ENCODE data around the gene RHOC. TPM values are rescaled to one million over a fixed set of nuclear protein-coding genes. Genes with fewer than 3 reads are reported as not detected.
A peak's percentile ranks its signal among the peaks of the same experiment; 100 is the strongest.

RHOC gene
- total RNA-seq (2014; rRNA removed; shearing (Covaris generic)) (23.1 and 34.9 TPM in 2 replicates), total RNA-seq (2022) (43.3 and 46.2 TPM in 2 replicates), Bru-seq, nascent RNA (percentile 43 among the genes with signal in this experiment), BruChase-seq, experiment 1, labeled RNA remaining after a 6-hour chase (percentile 53 among the genes with signal in this experiment), BruChase-seq, experiment 2, labeled RNA remaining after a 2-hour chase (percentile 49 among the genes with signal in this experiment)
- long read RNA-seq, transcript RHOC-208 (5 exons, 1,355 nt), result major isoform, 6 of 25 reads
- long read RNA-seq, partial matches to known transcripts, result 13 of 25 reads
- long read RNA-seq, other reads (novel, unspliced or antisense), result 1 of 25 reads

GRCh38 chr1:112706505-112707220, at the start of gene RHOC:
TSS of gene RHOC (minus strand) at chr1:112707127. CDS start at chr1:112703799, 3,328 bp downstream.
- CTCF ChIA-PET (ENCODE audit: unreplicated experiment), result no interaction called here

GRCh38 chr1:112754116-112754628, 47.2 kb upstream of the RHOC start:
- no peaks in the 10 kb centered on the region for H3K4me1 ChIP-seq (ENCODE audit: insufficient read depth, low read length, poor library complexity, severe bottlenecking)
- H3K9me3 ChIP-seq (ENCODE audit: low read length), result no peaks in the 10 kb centered on the region
- no TSS peak for BruUV-seq (replicated peaks)
- no peaks in the 10 kb centered on the region for H3K79me2 ChIP-seq (ENCODE audit: insufficient read depth, low read depth, low read length)
- CTCF ChIA-PET (ENCODE audit: unreplicated experiment), result no interaction called here
- intact Hi-C loops (cut with micrococcal nuclease; ENCODE audit: unreplicated experiment), result no loop called here
- POLR2A ChIA-PET, result interaction anchor here (0.6 to 0.7 kb wide), 2 partner anchors 28 to 49 kb away, joined by 3 read pairs; no protein-coding TSS in a partner anchor
- H3K4me2 ChIP-seq (ENCODE audit: low read length), result no peak overlapping the region
- no peaks in the 10 kb centered on the region for H3K9me2 ChIP-seq (ENCODE audit: insufficient read depth, low read length)
- TF ChIP-seq EZH2phosphoT487 (IDR thresholded peaks at IDR 0.05; ENCODE audit: borderline replicate concordance, low read depth, low read length), result no peak
- TF ChIP-seq CTCF (conservative IDR thresholded peaks at IDR 0.05; ENCODE audit: low read length), result no peak
- H3K4me3 ChIP-seq (ENCODE audit: low read depth, low read length, poor library complexity, severe bottlenecking), result no peak overlapping the region
- no peak for DNase-seq (ENCODE audit: low spot score)
- no peak overlapping the region for H3K27ac ChIP-seq (ENCODE audit: low read depth, low read length, poor library complexity, severe bottlenecking)
- H3K36me3 ChIP-seq (ENCODE audit: insufficient read depth, low read length), result no peaks in the 10 kb centered on the region
- no peaks in the 10 kb centered on the region for H4K20me1 ChIP-seq (ENCODE audit: insufficient read depth, low read length)
- no peak overlapping the region for H2AFZ ChIP-seq (ENCODE audit: low read length)

More at GRCh38 chr1:112706505-112707220, at the start of gene RHOC:
- DNase-seq (ENCODE audit: low spot score), result peak; percentile 69
- Histone ChIP-seq H3K9me3 (ENCODE audit: low read length) (no peaks in the 10 kb centered on the region), H3K9me2 (ENCODE audit: insufficient read depth, low read length) (no peaks in the 10 kb centered on the region), H3K4me2 (ENCODE audit: low read length) (peak within 1 kb of the TSS; percentile 82), H3K27ac (ENCODE audit: low read depth, low read length, poor library complexity, severe bottlenecking) (no peak within 1 kb of the TSS), H3K79me2 (ENCODE audit: insufficient read depth, low read depth, low read length) (no peaks in the 10 kb centered on the region), H2AFZ (ENCODE audit: low read length) (peak within 1 kb of the TSS; percentile 43; the same call in 1 of the 2 replicates), H4K20me1 (ENCODE audit: insufficient read depth, low read length) (no peaks in the 10 kb centered on the region), H3K4me1 (ENCODE audit: insufficient read depth, low read length, poor library complexity, severe bottlenecking) (peaks cover 35% of the 10 kb centered on the region), H3K4me3 (ENCODE audit: low read depth, low read length, poor library complexity, severe bottlenecking) (peak within 1 kb of the TSS; percentile 66), H3K36me3 (ENCODE audit: insufficient read depth, low read length) (no peaks in the 10 kb centered on the region)
- no TSS peak for BruUV-seq (replicated peaks)
- intact Hi-C loops (cut with micrococcal nuclease; ENCODE audit: unreplicated experiment), result loop anchor here (2.0 kb wide), 1 partner anchor 316 kb away; no protein-coding TSS in a partner anchor
- POLR2A ChIA-PET, result no interaction called here
- TF ChIP-seq CTCF (conservative IDR thresholded peaks at IDR 0.05; ENCODE audit: low read length), result no peak
- TF ChIP-seq EZH2phosphoT487 (IDR thresholded peaks at IDR 0.05; ENCODE audit: borderline replicate concordance, low read depth, low read length), result no peak

Measured in OCI-LY7 (cell line).